Mammary epithelial cell (primary cell): ENCODE results near the gene PRR16.

Experiments
- CTCF ChIP-seq, 2 donors: IDR thresholded peaks in 1 of 2; conservative IDR thresholded peaks in 1 of 2; 2 replicates each; pipeline ENCODE4 v1.5.1; 2011 to 2012; ENCODE audit warnings: inconsistent platforms in 2 of 2, low read length in 2 of 2, mild to moderate bottlenecking in 2 of 2, control low read depth in 1 of 2, low read depth in 1 of 2; ENCODE audit not compliant: insufficient read depth in 1 of 2; ENCODE audit errors: extremely low read depth in 1 of 2
- EZH2 ChIP-seq: IDR thresholded peaks from 2 replicates; pipeline ENCODE4 v1.6.1; 2012; ENCODE audit warnings: low read length, inconsistent platforms, borderline replicate concordance

GRCh38 chr5:120528609-120529008 is 64.5 kb downstream of the PRR16 start:
- no peak for TF ChIP-seq CTCF (conservative IDR thresholded peaks at IDR 0.05 in 1 of 2, IDR thresholded peaks at IDR 0.05 in 1 of 2; ENCODE audit: extremely low read depth in 1 of 2, insufficient read depth in 1 of 2, low read depth in 1 of 2, low read length in 2 of 2)
- TF ChIP-seq EZH2: no peak
